GM18519 (cell line): ENCODE results near the gene CDH20.

ENCODE experiments used
- ATAC-seq: cut with Tn5 transposase; IDR thresholded peaks from one replicate; pipeline ENCODE4 v1.9.1; 2021; ENCODE audit warnings: mild to moderate bottlenecking, moderate library complexity; ENCODE audit not compliant: unreplicated experiment, low FRiP score

CDH20 gene

GRCh38 chr18:61569176-61569892 is 236.1 kb downstream of the CDH20 start:
- ATAC-seq = no peak

GRCh38 chr18:61570070-61570469 is 236.8 kb downstream of the CDH20 start:
- no peak for ATAC-seq

- no peak for ATAC-seq
Measured at GRCh38 chr18:61572084-61572655, 238.9 kb downstream of the CDH20 start.

- no peak for ATAC-seq
Measured at GRCh38 chr18:61572871-61573270, 239.6 kb downstream of the CDH20 start.

- ATAC-seq = no peak
Measured at GRCh38 chr18:61574665-61575064, 241.4 kb downstream of the CDH20 start.

GRCh38 chr18:61575419-61575818 is 242.2 kb downstream of the CDH20 start:
- ATAC-seq = no peak

GRCh38 chr18:61578846-61579245 is 245.6 kb downstream of the CDH20 start:
- no peak for ATAC-seq

GRCh38 chr18:61579581-61579980 is 246.4 kb downstream of the CDH20 start:
- no peak for ATAC-seq

- ATAC-seq = no peak
Measured at GRCh38 chr18:61580046-61580445, 246.8 kb downstream of the CDH20 start.

- peak; percentile 72 for ATAC-seq
Measured at GRCh38 chr18:61581578-61582201, 248.5 kb downstream of the CDH20 start.

GRCh38 chr18:61582202-61582710 is 249.0 kb downstream of the CDH20 start:
- no peak for ATAC-seq

- no peak for ATAC-seq
Measured at GRCh38 chr18:61583548-61583947, 250.3 kb downstream of the CDH20 start.

GRCh38 chr18:61587865-61588264 is 254.6 kb downstream of the CDH20 start:
- ATAC-seq = no peak

GRCh38 chr18:61589053-61589723 is 256.0 kb downstream of the CDH20 start:
- ATAC-seq = no peak

GRCh38 chr18:61589724-61590065 is 256.5 kb downstream of the CDH20 start:
- ATAC-seq = no peak

- ATAC-seq = no peak
Measured at GRCh38 chr18:61591253-61591652, 258.0 kb downstream of the CDH20 start.

- ATAC-seq = no peak
Measured at GRCh38 chr18:61595615-61596251, 262.5 kb downstream of the CDH20 start.

GRCh38 chr18:61596296-61596695 is 263.1 kb downstream of the CDH20 start:
- ATAC-seq = no peak

- no peak for ATAC-seq
Measured at GRCh38 chr18:61597316-61597715, 264.1 kb downstream of the CDH20 start.

GRCh38 chr18:61600422-61600821 is 267.2 kb downstream of the CDH20 start:
- no peak for ATAC-seq

GRCh38 chr18:61602836-61603235 is 269.6 kb downstream of the CDH20 start:
- no peak for ATAC-seq
